GM12874 (cell line): ENCODE measurements around the gene ARHGAP31.

Source experiments
- TF ChIP-seq, protein P1 (sequence below): IDR thresholded peaks from 2 replicates; pipeline ENCODE4 v1.5.1; 2011; ENCODE audit warnings: low read depth, mild to moderate bottlenecking, control low read depth, low read length, moderate library complexity; ENCODE audit not compliant: insufficient read depth

The ARHGAP31 gene

DNA sequence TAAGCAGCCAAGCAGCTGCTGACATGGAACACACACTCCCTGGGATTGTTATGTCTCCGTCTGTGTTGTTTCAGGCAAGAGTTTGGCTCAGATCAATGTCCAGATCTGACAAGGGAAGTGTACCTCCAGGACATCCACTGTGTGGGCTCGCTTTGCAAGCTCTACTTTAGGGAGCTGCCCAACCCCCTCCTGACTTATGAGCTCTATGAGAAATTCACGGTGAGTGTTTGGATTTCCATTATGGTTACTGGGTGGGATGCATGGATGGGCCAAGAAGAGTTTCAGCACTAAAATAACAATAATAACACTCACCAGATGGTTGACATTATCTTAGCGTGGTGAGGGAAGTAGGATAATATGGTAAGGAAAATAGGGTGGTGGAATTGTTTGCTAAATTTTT lies 74.1 kb downstream of the ARHGAP31 start:
- TF ChIP-seq, protein P1, sequence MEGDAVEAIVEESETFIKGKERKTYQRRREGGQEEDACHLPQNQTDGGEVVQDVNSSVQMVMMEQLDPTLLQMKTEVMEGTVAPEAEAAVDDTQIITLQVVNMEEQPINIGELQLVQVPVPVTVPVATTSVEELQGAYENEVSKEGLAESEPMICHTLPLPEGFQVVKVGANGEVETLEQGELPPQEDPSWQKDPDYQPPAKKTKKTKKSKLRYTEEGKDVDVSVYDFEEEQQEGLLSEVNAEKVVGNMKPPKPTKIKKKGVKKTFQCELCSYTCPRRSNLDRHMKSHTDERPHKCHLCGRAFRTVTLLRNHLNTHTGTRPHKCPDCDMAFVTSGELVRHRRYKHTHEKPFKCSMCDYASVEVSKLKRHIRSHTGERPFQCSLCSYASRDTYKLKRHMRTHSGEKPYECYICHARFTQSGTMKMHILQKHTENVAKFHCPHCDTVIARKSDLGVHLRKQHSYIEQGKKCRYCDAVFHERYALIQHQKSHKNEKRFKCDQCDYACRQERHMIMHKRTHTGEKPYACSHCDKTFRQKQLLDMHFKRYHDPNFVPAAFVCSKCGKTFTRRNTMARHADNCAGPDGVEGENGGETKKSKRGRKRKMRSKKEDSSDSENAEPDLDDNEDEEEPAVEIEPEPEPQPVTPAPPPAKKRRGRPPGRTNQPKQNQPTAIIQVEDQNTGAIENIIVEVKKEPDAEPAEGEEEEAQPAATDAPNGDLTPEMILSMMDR: no peak

- TF ChIP-seq, protein P1: no peak
Observed at GRCh38 chr3:119375106-119375505, 80.9 kb downstream of the ARHGAP31 start.

DNA sequence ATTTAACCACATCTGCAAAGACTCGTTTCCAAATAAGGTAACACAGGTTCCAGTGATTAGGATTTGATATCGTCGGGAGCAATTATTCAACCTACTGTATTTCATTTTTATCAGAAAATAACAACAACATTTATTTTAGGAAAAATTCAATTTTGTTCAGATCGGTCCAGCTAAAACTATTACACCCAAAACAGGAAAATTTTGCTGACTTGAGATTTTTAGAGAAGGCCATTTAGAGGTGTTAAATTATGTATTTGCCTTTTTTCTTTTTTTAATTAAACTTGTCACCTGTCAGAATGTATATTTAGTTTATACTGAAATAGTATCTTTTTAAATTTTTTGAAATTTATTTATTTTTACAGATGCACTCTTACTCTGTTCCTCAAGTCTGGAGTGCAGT lies 81.3 kb downstream of the ARHGAP31 start:
- TF ChIP-seq, protein P1: no peak

GRCh38 chr3:119376758-119377157 lies 82.6 kb downstream of the ARHGAP31 start:
- TF ChIP-seq, protein P1: no peak

DNA sequence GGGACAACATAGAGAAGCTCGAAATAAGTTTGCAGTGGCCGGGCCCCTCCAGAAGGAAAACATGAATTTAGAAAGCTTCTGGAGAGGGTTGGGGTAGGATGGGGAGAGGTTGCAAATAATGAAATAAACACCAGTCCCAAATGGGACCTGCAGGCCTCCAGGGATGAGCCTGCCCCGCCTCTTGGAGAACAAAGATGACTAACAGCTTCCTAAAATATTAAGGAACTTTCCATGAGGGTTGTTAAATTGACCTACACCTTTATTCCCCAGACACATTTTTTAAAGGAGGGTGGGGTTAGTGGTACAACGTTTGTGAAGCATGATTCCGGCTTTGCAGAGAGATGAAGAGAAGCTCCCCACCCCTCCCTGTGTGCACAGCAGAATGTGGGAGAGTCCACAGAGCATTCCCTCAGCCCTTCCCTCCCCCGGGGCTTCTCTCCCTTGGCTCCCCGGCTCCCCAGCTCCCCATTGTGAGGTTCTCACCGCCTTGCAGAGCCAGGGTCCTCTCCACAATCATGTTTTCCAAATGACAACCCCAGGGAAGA lies 84.1 kb downstream of the ARHGAP31 start:
- TF ChIP-seq, protein P1: no peak

DNA sequence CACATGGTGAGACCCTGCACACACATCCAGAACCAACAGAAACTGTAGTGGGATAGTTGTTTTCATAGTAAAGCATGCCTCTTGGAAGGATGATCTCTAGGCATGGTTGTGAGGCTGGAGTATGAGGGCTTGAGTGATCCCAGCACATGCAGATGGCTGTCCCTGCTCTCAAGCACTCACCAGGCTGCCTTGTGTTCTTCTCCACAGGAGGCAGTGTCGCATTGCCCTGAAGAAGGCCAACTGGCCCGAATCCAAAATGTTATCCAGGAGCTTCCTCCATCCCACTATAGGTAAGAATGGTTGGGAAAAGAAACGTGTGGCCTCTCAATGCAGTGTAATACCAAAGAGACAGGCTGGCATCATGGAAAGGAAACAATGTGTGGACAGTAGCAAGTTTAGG lies 86.5 kb downstream of the ARHGAP31 start:
- TF ChIP-seq, protein P1: no peak

DNA sequence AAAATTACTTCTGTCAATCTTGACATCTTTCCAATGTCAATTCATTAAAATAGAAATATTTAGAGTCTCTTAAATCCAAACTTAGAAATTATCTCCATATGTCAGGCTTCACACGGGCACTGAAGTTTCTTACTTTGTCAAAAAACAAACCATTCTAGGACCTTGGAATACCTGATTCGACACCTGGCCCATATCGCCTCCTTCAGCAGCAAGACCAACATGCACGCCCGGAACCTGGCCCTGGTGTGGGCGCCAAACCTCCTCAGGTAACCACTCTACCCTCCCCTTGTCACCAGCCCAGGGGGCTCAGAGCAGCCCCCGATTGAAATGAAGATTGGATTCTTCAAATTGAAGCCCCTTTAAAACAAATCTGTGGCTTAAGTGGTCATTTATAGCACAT lies 88.0 kb downstream of the ARHGAP31 start:
- TF ChIP-seq, protein P1: no peak

DNA sequence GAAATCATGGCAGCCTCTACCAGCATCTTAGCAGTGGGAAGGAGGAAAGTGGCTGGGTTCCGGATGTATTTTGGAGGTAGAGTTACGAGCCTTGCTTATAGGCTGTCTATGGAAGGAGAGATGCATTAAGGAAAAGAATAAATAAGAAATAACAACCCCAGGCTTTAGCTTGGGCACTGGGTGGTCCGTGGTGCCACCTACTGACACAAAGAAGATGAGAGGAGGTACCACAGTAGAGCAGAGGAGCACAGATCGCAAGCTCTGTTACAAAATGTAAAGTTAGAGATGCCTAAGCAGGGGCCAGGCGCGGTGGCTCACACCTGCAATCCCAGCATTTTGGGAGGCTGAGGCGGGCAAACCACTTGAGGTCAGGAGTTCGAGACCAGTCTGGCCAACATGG lies 94.4 kb downstream of the ARHGAP31 start:
- TF ChIP-seq, protein P1: no peak
